Upper lobe of left lung (tissue), 4 donors: ENCODE results near the gene SPOCK1.

Source experiments
- EP300 ChIP-seq, 4 donors: sonication (generic); formaldehyde crosslinking; IDR thresholded peaks; one replicate each; pipeline ENCODE4 v1.5.1; 2017; ENCODE audit warnings: antibody characterized with exemption in 4 of 4, control low read depth in 2 of 4
- POLR2A ChIP-seq, 4 donors: fragments of 450-650 bp; IDR thresholded peaks; one replicate each; pipeline ENCODE4 v1.5.1; 2016 to 2017; ENCODE audit warnings: antibody characterized with exemption in 4 of 4, mild to moderate bottlenecking in 2 of 4
- POLR2AphosphoS5 ChIP-seq, 2 donors: sonication (generic); formaldehyde crosslinking; IDR thresholded peaks; one replicate each; pipeline ENCODE4 v1.5.1; 2017; ENCODE audit warnings: antibody characterized with exemption in 2 of 2
- TF ChIP-seq, protein P1 (sequence below), 6 experiments: fragments of 450-650 bp in 4 of 6; fragments of 200-600 bp in 2 of 6; sonication (generic) in 2 of 6; IDR thresholded peaks; one replicate each; pipeline ENCODE4 v1.5.1; 2016 to 2019; ENCODE audit warnings: antibody characterized with exemption in 6 of 6

GRCh38 chr5:137282216-137282615 is 216.9 kb downstream of the SPOCK1 start:
- TF ChIP-seq, protein P1, sequence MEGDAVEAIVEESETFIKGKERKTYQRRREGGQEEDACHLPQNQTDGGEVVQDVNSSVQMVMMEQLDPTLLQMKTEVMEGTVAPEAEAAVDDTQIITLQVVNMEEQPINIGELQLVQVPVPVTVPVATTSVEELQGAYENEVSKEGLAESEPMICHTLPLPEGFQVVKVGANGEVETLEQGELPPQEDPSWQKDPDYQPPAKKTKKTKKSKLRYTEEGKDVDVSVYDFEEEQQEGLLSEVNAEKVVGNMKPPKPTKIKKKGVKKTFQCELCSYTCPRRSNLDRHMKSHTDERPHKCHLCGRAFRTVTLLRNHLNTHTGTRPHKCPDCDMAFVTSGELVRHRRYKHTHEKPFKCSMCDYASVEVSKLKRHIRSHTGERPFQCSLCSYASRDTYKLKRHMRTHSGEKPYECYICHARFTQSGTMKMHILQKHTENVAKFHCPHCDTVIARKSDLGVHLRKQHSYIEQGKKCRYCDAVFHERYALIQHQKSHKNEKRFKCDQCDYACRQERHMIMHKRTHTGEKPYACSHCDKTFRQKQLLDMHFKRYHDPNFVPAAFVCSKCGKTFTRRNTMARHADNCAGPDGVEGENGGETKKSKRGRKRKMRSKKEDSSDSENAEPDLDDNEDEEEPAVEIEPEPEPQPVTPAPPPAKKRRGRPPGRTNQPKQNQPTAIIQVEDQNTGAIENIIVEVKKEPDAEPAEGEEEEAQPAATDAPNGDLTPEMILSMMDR (IDR thresholded peaks at IDR 0.05) = no peak
- TF ChIP-seq POLR2AphosphoS5 (IDR thresholded peaks at IDR 0.05) = no peak
- TF ChIP-seq EP300 (IDR thresholded peaks at IDR 0.05) = no peak
- TF ChIP-seq POLR2A (IDR thresholded peaks at IDR 0.05) = no peak
